Cortex of kidney (tissue), 1 donor: ENCODE measurements around the gene IL18R1.
"Not testable (repeated sequence)": the region's sequence is repeated elsewhere in the genome, so short reads cannot be mapped to it uniquely, and the experiment has no call there.

ENCODE experiments used
- DNase-seq: peaks from one replicate; lab custom pipeline; 2025; lab: John Stamatoyannopoulos, UW

Gene IL18R1

GRCh38 chr2:102355526-102356380 lies at the start of gene IL18R1:
Gene IL18R1 (plus strand): TSS chr2:102355796. CDS start chr2:102362661, 6,865 bp downstream.
- peak; percentile 11 for DNase-seq

GRCh38 chr2:102306125-102306524 lies 49.5 kb upstream of the IL18R1 start:
- no peak for DNase-seq

GRCh38 chr2:102310964-102311640 lies 44.5 kb upstream of the IL18R1 start, which contains the start of gene IL1RL1:
Gene IL1RL1 (plus strand): TSS chr2:102311563. CDS start chr2:102338265, 26,702 bp downstream.
- no peak for DNase-seq

GRCh38 chr2:102313025-102313424 lies 42.6 kb upstream of the IL18R1 start:
- no peak for DNase-seq

- DNase-seq = no peak
Observed at GRCh38 chr2:102313471-102313870, 42.1 kb upstream of the IL18R1 start.

GRCh38 chr2:102313950-102314349 lies 41.6 kb upstream of the IL18R1 start:
- no peak for DNase-seq

- no peak for DNase-seq
Observed at GRCh38 chr2:102315921-102316320, 39.7 kb upstream of the IL18R1 start.

- no peak for DNase-seq
Observed at GRCh38 chr2:102317715-102318114, 37.9 kb upstream of the IL18R1 start.

- no peak for DNase-seq
Observed at GRCh38 chr2:102318437-102318836, 37.2 kb upstream of the IL18R1 start.

GRCh38 chr2:102321941-102322719 lies 33.5 kb upstream of the IL18R1 start:
- no peak for DNase-seq

GRCh38 chr2:102324914-102325313 lies 30.7 kb upstream of the IL18R1 start:
- not testable (repeated sequence) for DNase-seq

- DNase-seq = no peak
Observed at GRCh38 chr2:102331311-102331980, 24.1 kb upstream of the IL18R1 start.

- no peak for DNase-seq
Observed at GRCh38 chr2:102334486-102334885, 21.1 kb upstream of the IL18R1 start.

GRCh38 chr2:102335871-102336366 lies 19.7 kb upstream of the IL18R1 start:
- DNase-seq = no peak

GRCh38 chr2:102336502-102336945 lies 19.1 kb upstream of the IL18R1 start:
- no peak for DNase-seq

- no peak for DNase-seq
Observed at GRCh38 chr2:102337012-102337411, 18.6 kb upstream of the IL18R1 start.

- no peak for DNase-seq
Observed at GRCh38 chr2:102337481-102338386, 17.9 kb upstream of the IL18R1 start.

GRCh38 chr2:102340778-102341177 lies 14.8 kb upstream of the IL18R1 start:
- DNase-seq = no peak

- DNase-seq = no peak
Observed at GRCh38 chr2:102342888-102343287, 12.7 kb upstream of the IL18R1 start.

GRCh38 chr2:102344397-102344796 lies 11.2 kb upstream of the IL18R1 start:
- no peak for DNase-seq
